ENCODE data around the gene SORCS2. TPM values are rescaled to one million over a fixed set of nuclear protein-coding genes. Genes with fewer than 3 reads are reported as not detected.

The SORCS2 gene
- total and polyA plus RNA-seq, 4 donors: 0.05 to 8.4 (median 1.8) TPM

DNA sequence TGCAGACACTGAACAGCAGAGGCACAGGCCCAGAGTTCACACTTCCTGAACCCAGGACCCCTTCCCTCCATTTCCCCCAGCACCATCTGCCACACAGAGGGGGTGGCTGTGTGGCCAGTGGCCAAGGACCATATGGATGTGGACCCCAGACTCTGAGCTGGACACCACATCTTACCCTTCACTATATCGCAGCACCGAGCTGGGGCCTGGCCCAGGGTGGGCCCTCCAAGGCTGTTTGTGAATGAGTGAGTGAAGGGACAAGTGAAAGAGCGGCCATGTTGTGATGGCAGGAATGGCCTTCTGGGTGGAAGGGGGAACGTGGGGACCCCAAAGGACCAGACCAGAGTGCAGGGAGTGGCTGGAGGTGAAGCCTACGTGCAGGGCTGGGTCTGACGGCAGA lies 498.7 kb downstream of the SORCS2 start:
- Histone ChIP-seq H3K9me3 (ENCODE audit: control insufficient read depth, low read length) (no peaks in the 10 kb centered on the region), H3K36me3 (ENCODE audit: control insufficient read depth in 1 of 2, insufficient read depth in 2 of 2, low read length in 1 of 2) (no peaks in the 10 kb centered on the region), H3K4me3 (ENCODE audit: low read length in 2 of 2) (no peak overlapping the region), H3K4me1 (ENCODE audit: control insufficient read depth in 1 of 2, insufficient read depth in 2 of 2, low read length in 2 of 2) (no peaks in the 10 kb centered on the region), H3K27ac (ENCODE audit: low read depth in 1 of 2, low read length in 2 of 2) (no peak overlapping the region), H3K27me3 (ENCODE audit: control insufficient read depth in 1 of 2, insufficient read depth in 2 of 2, low read length in 1 of 2) (no peaks in the 10 kb centered on the region)
- WGBS, 2 donors: 93 to 97% methylated on average over 6 of the region's 6 CpGs
- ATAC-seq (ENCODE audit: low FRiP score) (no peak), DNase-seq (no peak)
- intact Hi-C loops (cut with DNase I): no loop called here

DNA sequence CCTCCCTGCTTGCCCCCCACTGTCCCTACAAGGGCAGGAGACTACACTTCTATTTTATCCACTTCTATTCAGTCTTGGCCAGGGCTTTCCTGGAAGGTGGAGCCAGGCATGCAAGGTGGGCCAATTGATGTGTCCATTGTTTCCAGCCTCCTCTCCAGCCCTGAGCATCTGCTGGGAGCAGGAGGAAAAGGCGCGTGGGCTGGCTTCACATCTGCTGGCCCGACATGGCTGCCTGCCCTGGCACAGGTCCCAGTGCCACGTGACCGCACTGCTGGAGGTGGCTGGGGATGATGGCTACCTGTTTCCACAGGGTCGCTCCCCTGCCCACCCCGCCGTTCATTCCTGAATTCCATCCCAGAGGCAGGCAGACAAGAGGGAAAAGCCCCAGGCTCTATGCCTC lies 499.6 kb downstream of the SORCS2 start:
- Histone ChIP-seq H3K9me3 (ENCODE audit: control insufficient read depth, low read length) (no peaks in the 10 kb centered on the region), H3K27ac (ENCODE audit: low read depth in 1 of 2, low read length in 2 of 2) (no peak overlapping the region), H3K27me3 (ENCODE audit: control insufficient read depth in 1 of 2, insufficient read depth in 2 of 2, low read length in 1 of 2) (no peaks in the 10 kb centered on the region), H3K36me3 (ENCODE audit: control insufficient read depth in 1 of 2, insufficient read depth in 2 of 2, low read length in 1 of 2) (no peaks in the 10 kb centered on the region), H3K4me3 (ENCODE audit: low read length in 2 of 2) (no peak overlapping the region), H3K4me1 (ENCODE audit: control insufficient read depth in 1 of 2, insufficient read depth in 2 of 2, low read length in 2 of 2) (no peaks in the 10 kb centered on the region)
- intact Hi-C loops (cut with DNase I): no loop called here
- ATAC-seq (ENCODE audit: low FRiP score) (no peak), DNase-seq (no peak)
- WGBS, 2 donors: 44 to 45% methylated on average over 8 of the region's 8 CpGs

DNA sequence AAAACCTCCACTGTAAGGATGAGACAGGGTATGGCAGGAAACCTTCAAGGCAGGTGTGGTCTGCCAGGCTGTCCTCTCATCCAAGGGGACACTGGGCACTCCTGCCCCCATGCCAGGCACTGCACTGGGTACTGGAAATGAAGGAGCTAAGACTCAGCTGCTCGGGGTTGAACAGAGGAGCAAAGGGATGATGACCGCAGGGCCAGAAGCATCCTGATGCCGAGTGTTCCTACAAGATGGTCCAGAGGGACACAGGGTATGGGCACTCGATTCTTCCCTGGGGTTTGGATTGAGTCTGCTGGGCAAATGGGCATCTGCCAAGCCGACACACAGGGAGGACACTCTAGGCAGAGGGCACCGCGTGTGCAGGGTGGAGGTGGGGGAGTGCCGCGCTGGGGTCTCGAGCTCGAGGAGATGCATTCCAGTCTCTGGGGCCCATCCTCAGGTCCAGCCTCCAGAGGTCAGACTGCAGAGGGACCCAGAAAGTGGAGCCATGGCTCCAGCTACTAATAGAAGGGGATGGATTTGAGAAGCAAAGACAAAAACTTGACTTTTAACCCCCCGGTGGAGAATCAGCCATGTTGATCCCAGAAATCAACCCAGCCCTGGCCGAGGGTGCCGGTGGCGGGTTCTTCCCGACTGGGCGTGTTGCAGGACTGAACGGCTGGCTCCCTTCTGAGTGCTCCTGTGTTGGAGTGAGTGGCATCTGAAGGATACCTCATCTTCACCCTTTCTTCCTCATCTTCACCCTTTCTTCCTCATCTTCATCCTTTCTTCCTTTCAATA lies 500.3 kb downstream of the SORCS2 start:
- DNase-seq (no peak), ATAC-seq (ENCODE audit: low FRiP score) (no peak)
- intact Hi-C loops (cut with DNase I): no loop called here
- H3K27ac ChIP-seq (ENCODE audit: low read depth in 1 of 2, low read length in 2 of 2): no peak overlapping the region
- no peaks in the 10 kb centered on the region for H3K9me3 ChIP-seq (ENCODE audit: control insufficient read depth, low read length)
- 89% methylated on average over 18 of the region's 18 CpGs for WGBS, 2 donors
- H3K4me3 ChIP-seq (ENCODE audit: low read length in 2 of 2): no peak overlapping the region
- H3K27me3 ChIP-seq (ENCODE audit: control insufficient read depth in 1 of 2, insufficient read depth in 2 of 2, low read length in 1 of 2): no peaks in the 10 kb centered on the region
- H3K36me3 ChIP-seq (ENCODE audit: control insufficient read depth in 1 of 2, insufficient read depth in 2 of 2, low read length in 1 of 2): no peaks in the 10 kb centered on the region
- no peaks in the 10 kb centered on the region for H3K4me1 ChIP-seq (ENCODE audit: control insufficient read depth in 1 of 2, insufficient read depth in 2 of 2, low read length in 2 of 2)

DNA sequence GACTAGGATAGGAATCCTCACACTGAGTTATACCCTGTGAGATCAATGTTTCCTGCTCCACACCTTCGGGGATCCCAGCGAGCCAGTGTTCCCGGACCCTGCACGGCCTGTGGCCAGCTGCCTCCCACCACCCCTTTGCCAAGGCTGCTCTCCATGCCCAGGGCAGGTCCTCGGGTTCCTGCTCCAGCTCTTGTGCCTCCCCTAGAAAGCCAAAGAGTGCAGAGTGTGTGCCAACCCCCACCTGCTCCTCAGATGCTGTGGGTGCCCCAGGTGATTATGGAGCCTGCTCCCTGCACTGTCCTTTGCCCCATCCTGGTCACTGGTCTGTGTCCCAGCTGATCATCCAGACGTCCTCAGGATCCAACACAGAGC lies 500.9 kb downstream of the SORCS2 start:
- Histone ChIP-seq H3K27ac (ENCODE audit: low read depth in 1 of 2, low read length in 2 of 2) (no peak overlapping the region), H3K27me3 (ENCODE audit: control insufficient read depth in 1 of 2, insufficient read depth in 2 of 2, low read length in 1 of 2) (no peaks in the 10 kb centered on the region), H3K4me3 (ENCODE audit: low read length in 2 of 2) (no peak overlapping the region), H3K4me1 (ENCODE audit: control insufficient read depth in 1 of 2, insufficient read depth in 2 of 2, low read length in 2 of 2) (no peaks in the 10 kb centered on the region), H3K36me3 (ENCODE audit: control insufficient read depth in 1 of 2, insufficient read depth in 2 of 2, low read length in 1 of 2) (no peaks in the 10 kb centered on the region), H3K9me3 (ENCODE audit: control insufficient read depth, low read length) (no peaks in the 10 kb centered on the region)
- no peak for ATAC-seq (ENCODE audit: low FRiP score)
- intact Hi-C loops (cut with DNase I): no loop called here
- no peak for DNase-seq
- WGBS, 2 donors: 68 to 82% methylated on average over 6 of the region's 6 CpGs

DNA sequence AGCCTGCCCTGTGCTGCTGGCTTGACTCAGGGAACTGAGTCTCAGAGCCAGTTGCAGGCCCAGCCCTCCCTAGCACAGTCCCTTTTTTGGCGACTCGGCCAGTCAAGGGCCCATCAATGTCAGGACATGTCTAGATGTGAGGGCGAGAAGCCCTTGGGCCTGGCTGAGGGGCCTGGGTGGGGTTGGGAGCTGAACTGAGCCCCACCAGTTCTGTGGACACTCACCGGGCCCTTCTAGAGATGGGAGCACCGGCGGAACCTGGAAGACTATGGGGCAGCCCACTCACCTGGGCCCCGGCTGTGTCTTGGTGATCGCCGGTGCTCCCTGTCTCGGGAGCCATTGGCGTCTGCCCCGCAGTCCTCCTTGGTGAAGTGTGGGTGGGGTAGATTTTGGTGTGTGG lies 501.4 kb downstream of the SORCS2 start:
- H3K27me3 ChIP-seq (ENCODE audit: control insufficient read depth in 1 of 2, insufficient read depth in 2 of 2, low read length in 1 of 2): no peaks in the 10 kb centered on the region
- no peaks in the 10 kb centered on the region for H3K9me3 ChIP-seq (ENCODE audit: control insufficient read depth, low read length)
- DNase-seq: no peak
- ATAC-seq (ENCODE audit: low FRiP score): no peak
- H3K27ac ChIP-seq (ENCODE audit: low read depth in 1 of 2, low read length in 2 of 2): no peak overlapping the region
- 90% methylated on average over 12 of the region's 12 CpGs for WGBS, 2 donors
- no peaks in the 10 kb centered on the region for H3K4me1 ChIP-seq (ENCODE audit: control insufficient read depth in 1 of 2, insufficient read depth in 2 of 2, low read length in 2 of 2)
- no peaks in the 10 kb centered on the region for H3K36me3 ChIP-seq (ENCODE audit: control insufficient read depth in 1 of 2, insufficient read depth in 2 of 2, low read length in 1 of 2)
- intact Hi-C loops (cut with DNase I): no loop called here
- no peak overlapping the region for H3K4me3 ChIP-seq (ENCODE audit: low read length in 2 of 2)

DNA sequence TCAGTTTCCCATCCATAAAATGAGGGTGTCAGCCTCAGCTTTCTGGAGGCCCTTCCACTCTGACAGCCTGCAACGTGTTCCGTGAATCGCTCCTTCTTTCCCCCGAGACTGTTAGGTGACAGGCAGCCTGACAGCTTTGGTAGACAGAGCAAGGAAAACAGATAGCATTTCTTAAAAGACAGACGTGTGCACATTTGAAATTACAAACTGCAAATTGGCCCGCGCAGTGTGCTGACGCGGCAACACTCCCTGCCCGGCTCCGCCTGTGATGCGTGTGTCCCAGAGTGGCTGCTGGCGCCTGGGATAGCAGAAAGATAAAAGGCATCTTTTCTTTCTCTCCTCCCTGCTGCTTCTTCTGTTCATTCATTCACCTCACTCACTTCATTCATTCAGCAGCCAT lies 502.0 kb downstream of the SORCS2 start:
- Histone ChIP-seq H3K36me3 (ENCODE audit: control insufficient read depth in 1 of 2, insufficient read depth in 2 of 2, low read length in 1 of 2) (no peaks in the 10 kb centered on the region), H3K9me3 (ENCODE audit: control insufficient read depth, low read length) (no peaks in the 10 kb centered on the region), H3K4me1 (ENCODE audit: control insufficient read depth in 1 of 2, insufficient read depth in 2 of 2, low read length in 2 of 2) (no peaks in the 10 kb centered on the region), H3K4me3 (ENCODE audit: low read length in 2 of 2) (no peak overlapping the region), H3K27ac (ENCODE audit: low read depth in 1 of 2, low read length in 2 of 2) (no peak overlapping the region), H3K27me3 (ENCODE audit: control insufficient read depth in 1 of 2, insufficient read depth in 2 of 2, low read length in 1 of 2) (no peaks in the 10 kb centered on the region)
- WGBS, 2 donors: 80 to 87% methylated on average over 13 of the region's 13 CpGs
- ATAC-seq (ENCODE audit: low FRiP score) (no peak), DNase-seq (no peak)
- intact Hi-C loops (cut with DNase I): no loop called here

DNA sequence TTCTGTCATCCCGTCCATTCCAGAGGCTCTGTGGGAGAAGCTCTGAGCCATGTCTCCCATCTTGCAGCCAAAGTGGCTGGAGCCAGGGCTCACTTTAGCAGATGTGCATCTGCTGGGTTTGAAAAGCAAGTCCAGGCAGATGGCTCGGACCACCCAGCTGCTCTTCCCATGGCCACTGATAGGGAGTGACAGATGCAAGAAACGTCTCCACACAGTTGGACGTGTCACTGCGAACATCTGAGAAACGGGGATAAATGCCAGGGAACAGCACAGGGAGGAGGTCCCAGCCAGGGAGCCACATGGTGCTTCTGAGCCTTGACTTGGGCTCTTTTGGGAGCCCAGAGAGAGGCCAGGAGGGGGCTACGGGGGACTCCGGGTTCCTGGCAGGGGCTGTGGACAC lies 505.0 kb downstream of the SORCS2 start:
- DNase-seq (no peak), ATAC-seq (ENCODE audit: low FRiP score) (no peak)
- Histone ChIP-seq H3K4me3 (ENCODE audit: low read length in 2 of 2) (no peak overlapping the region), H3K36me3 (ENCODE audit: control insufficient read depth in 1 of 2, insufficient read depth in 2 of 2, low read length in 1 of 2) (no peaks in the 10 kb centered on the region), H3K27ac (ENCODE audit: low read depth in 1 of 2, low read length in 2 of 2) (no peak overlapping the region), H3K27me3 (ENCODE audit: control insufficient read depth in 1 of 2, insufficient read depth in 2 of 2, low read length in 1 of 2) (no peaks in the 10 kb centered on the region), H3K9me3 (ENCODE audit: control insufficient read depth, low read length) (no peaks in the 10 kb centered on the region), H3K4me1 (ENCODE audit: control insufficient read depth in 1 of 2, insufficient read depth in 2 of 2, low read length in 2 of 2) (no peaks in the 10 kb centered on the region)
- WGBS, 2 donors: 65 to 68% methylated on average over 8 of the region's 8 CpGs
- intact Hi-C loops (cut with DNase I): no loop called here

DNA sequence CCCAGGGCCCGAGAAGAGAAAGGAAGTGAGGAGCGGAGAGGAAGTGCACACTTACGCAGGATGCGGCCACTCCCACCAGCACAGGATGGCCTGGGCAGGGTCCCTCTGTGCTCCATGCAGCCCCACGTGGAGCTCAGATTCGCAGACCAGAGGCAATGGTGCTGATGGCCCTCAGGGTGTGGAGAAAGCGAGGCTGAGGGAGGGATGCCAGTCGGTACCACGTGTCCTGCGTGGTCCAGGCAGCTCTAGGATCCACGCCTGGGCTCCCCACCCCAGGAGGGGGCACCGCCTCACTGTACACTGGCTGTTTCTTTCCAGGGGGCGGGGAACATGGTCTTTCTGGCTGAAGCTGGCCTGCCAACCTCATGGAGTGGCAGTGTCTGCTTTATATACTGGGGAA lies 505.5 kb downstream of the SORCS2 start:
- Histone ChIP-seq H3K4me3 (ENCODE audit: low read length in 2 of 2) (no peak overlapping the region), H3K36me3 (ENCODE audit: control insufficient read depth in 1 of 2, insufficient read depth in 2 of 2, low read length in 1 of 2) (no peaks in the 10 kb centered on the region), H3K27ac (ENCODE audit: low read depth in 1 of 2, low read length in 2 of 2) (no peak overlapping the region), H3K4me1 (ENCODE audit: control insufficient read depth in 1 of 2, insufficient read depth in 2 of 2, low read length in 2 of 2) (no peaks in the 10 kb centered on the region), H3K9me3 (ENCODE audit: control insufficient read depth, low read length) (no peaks in the 10 kb centered on the region), H3K27me3 (ENCODE audit: control insufficient read depth in 1 of 2, insufficient read depth in 2 of 2, low read length in 1 of 2) (no peaks in the 10 kb centered on the region)
- ATAC-seq (ENCODE audit: low FRiP score) (no peak), DNase-seq (no peak)
- 93% methylated on average over 13 of the region's 13 CpGs for WGBS, 2 donors
- intact Hi-C loops (cut with DNase I): no loop called here

DNA sequence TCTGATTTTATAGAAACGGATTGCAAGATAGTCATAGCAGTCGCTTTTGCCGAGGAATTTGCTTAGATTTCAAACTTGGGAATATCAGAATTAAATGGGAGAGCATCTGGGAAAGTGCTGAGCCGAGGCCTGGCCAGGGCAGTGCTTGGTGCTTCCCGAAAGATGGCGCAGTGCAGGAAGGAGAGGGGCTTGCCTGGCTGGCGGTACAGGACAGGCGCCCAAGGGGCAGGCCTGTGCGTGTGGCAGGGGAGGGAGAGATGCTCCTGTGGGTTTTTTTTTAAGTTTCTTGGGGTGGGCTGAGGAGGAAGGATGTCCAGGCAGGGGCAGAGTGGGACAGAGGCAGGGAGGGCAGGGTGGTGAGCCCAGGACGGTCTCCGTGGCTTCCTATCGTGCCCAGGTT lies 506.2 kb downstream of the SORCS2 start:
- Histone ChIP-seq H3K36me3 (ENCODE audit: control insufficient read depth in 1 of 2, insufficient read depth in 2 of 2, low read length in 1 of 2) (no peaks in the 10 kb centered on the region), H3K9me3 (ENCODE audit: control insufficient read depth, low read length) (no peaks in the 10 kb centered on the region), H3K4me1 (ENCODE audit: control insufficient read depth in 1 of 2, insufficient read depth in 2 of 2, low read length in 2 of 2) (no peaks in the 10 kb centered on the region), H3K27ac (ENCODE audit: low read depth in 1 of 2, low read length in 2 of 2) (no peak overlapping the region), H3K27me3 (ENCODE audit: control insufficient read depth in 1 of 2, insufficient read depth in 2 of 2, low read length in 1 of 2) (no peaks in the 10 kb centered on the region), H3K4me3 (ENCODE audit: low read length in 2 of 2) (no peak overlapping the region)
- ATAC-seq (ENCODE audit: low FRiP score) (no peak), DNase-seq (no peak)
- intact Hi-C loops (cut with DNase I): no loop called here
- WGBS, 2 donors: 69 to 75% methylated on average over 12 of the region's 12 CpGs

Data from aorta (tissue), 5 donors.